HG03025 (cell line): Measurements from ENCODE around the gene EXOC8.
"Not testable (repeated sequence)": the region's sequence is repeated elsewhere in the genome, so short reads cannot be mapped to it uniquely, and the experiment has no call there.

Source experiments
- ATAC-seq: cut with Tn5 transposase; IDR thresholded peaks from one replicate; pipeline ENCODE4 v1.9.1; 2021; ENCODE audit warnings: mild to moderate bottlenecking, moderate library complexity; ENCODE audit not compliant: unreplicated experiment, low FRiP score

EXOC8 gene

DNA sequence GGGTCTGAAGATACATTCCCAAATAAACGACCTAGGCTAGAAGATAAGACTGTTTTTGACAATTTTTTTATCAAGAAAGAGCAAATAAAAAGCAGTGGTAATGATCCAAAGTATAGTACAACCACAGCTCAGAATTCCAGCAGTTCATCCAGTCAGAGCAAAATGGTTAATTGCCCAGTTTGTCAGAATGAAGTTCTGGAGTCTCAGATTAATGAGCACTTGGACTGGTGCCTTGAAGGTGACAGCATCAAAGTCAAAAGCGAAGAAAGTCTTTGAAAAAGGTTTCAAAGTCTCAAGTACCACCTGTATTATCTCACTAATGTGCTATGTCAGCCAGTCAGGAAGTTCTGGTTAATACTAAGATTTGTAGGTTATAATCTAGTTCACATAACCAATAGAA lies 15.4 kb upstream of the EXOC8 start:
- no peak for ATAC-seq

DNA sequence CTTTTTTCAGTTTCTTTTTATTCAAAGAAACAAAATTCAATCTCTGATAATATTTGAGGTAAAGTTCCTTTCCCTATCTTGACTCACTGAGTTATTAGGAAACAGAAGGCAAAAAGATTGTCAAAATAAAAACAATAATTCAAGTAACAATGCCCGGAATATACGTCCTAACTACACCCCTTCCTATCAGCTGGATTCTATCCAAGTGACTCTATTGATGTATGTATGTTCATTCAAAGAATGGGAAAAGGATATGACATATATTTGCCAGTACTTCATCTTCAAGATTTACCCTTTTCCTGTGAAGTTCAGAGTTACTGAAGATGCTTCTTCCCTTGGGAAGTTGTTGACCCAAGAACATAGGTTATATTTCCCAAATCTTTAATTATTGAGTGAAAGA lies 14.2 kb upstream of the EXOC8 start:
- ATAC-seq, result no peak

DNA sequence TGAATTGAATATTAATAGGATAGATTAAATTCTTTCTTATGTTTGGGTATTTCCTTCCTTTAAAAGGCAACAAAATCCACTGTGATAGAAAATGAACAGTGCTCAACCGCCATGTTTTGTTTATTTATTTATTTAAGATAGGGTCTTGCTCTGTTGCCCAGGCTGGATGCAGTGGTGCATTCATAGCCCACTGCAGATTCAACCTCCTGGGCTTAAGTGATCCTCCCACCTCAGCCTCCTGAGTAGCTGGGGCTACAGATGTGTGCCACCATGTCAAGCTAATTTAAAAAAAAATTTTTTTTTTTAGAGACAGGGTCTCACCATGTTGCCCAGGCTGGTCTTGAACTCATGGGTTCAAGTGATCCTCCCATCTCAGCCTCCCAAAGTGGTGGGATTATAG lies 11.2 kb upstream of the EXOC8 start:
- ATAC-seq, result not testable (repeated sequence)

DNA sequence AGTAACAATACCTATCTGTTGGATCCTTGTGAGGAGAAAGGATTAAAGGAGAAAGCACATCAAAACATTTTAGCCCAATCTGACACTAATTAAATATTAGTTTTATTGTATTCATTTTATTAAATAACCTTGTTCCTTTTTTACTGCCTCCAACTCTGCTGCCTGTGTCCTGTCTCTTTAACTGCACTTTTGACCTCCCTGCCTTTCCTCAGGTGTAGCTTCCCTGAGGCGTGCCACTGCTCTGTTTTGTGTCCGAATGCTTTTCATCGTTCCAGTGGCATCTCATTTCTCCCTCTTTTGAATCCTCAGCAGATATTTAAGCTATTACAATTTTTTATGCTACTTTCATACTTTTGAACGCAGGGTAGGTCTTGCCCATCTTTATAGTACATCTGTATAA lies 10.8 kb upstream of the EXOC8 start:
- no peak for ATAC-seq

DNA sequence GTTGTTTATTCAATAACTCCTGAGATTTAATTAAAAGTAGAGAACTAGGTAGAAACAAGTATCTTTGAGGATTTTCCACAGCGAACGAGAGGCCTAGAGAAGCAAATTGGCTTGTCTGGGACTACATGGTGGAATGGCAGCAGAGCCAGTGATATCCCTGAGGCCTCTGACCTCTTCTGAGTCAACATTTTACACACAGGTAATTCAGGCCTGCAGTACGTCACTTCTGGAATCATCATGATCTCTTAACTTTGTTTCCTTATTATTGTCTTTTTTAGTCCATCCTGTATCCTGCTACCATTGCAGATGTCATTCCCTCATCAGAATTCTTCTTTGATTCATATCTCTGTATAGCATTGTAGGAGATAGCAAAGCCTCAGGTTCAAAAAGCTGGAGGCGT lies 10.3 kb upstream of the EXOC8 start:
- no peak for ATAC-seq

DNA sequence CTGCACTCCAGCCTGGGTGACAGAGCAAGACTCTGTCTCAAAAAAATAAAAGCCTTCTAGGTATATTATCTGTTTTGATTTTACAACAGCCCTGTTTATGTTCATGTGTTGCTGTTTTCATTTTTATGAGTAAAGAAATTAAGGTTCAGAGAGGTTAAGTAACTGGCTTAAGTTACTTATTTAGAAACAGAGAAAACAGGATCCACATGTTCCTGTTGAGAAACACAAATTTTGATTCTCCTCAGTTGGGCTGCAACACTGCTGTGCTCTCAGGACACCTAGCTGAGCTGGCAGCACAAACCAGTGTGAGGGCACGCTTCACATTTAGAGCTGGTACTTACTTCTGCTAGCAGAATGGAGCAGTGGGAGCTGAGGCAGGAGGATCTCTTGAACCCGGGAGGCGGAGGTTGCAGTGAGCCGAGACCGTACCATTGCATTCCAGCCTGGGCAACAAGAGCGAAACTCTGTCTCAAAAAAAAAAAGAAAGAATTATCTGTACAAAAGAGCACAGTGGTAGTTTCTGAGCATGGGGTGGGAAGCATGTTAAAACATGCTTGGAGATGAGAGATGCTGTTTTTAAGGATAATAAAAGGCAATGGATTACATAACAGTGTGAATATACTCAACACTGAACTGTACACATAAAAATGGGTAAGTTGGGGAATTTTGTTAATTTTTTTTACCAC lies 2.8 kb upstream of the EXOC8 start:
- ATAC-seq, result no peak

DNA sequence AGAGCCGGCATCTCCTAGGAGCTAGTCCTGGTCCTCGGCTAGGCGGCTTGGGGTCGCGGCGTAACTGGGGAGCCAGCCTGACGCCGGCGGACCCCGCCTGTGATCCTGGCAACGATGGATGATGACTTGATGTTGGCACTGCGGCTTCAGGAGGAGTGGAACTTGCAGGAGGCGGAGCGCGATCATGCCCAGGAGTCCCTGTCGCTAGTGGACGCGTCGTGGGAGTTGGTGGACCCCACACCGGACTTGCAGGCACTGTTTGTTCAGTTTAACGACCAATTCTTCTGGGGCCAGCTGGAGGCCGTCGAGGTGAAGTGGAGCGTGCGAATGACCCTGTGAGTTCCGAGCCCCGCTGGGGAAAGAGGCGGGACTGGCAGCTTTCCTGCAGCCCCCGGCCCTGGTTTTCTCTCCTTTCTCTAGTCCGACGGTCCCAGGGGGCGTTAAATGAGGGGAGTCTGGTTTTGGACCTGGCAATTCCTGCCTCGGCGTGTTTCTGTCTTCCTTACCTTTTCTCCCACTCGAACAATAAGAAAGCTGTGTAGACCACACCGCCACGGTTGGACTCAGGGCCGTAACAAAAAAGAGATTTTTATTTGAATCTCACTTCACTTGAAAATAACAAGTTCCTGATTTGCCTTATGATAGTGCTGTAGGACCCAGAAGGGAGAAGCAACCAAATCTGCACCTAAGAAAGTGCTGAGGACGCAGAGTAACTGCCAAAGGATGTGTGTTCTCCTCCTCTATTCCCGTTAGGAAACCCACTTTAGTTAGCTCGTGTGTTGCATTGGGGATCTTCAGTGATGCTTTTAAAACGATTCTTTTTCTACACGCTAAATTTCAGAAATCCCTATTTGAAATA lies 847 bp upstream of the EXOC8 start, which contains the start of gene SPRTN:
Gene SPRTN, plus strand, starts transcription at position 24 of the 859 bp plus-strand sequence. Its CDS starts 91 bp downstream, at position 115.
- peak; percentile 56 for ATAC-seq

DNA sequence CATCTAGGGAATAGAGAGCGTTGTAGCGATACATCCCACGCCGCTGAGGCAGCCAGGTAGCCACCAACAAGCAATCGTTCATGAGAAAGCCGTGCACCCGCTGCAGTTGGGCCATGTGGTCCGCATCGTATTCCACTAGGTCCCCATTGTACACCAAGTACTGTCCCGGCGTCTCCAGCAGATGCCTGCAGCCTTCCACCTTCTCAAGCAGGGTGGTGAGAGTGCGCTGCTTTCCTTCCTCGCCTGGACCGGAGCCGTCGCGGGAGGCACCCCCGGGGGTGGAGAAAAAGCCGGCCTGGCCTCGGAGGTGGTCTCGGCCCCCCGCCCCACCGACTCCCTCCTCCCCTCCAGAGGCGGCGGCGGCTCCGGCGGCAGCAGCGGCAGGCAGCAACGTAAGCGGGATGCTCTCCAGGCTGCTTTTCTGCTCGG lies 595 bp downstream of the EXOC8 start:
- peak; percentile 6 for ATAC-seq

DNA sequence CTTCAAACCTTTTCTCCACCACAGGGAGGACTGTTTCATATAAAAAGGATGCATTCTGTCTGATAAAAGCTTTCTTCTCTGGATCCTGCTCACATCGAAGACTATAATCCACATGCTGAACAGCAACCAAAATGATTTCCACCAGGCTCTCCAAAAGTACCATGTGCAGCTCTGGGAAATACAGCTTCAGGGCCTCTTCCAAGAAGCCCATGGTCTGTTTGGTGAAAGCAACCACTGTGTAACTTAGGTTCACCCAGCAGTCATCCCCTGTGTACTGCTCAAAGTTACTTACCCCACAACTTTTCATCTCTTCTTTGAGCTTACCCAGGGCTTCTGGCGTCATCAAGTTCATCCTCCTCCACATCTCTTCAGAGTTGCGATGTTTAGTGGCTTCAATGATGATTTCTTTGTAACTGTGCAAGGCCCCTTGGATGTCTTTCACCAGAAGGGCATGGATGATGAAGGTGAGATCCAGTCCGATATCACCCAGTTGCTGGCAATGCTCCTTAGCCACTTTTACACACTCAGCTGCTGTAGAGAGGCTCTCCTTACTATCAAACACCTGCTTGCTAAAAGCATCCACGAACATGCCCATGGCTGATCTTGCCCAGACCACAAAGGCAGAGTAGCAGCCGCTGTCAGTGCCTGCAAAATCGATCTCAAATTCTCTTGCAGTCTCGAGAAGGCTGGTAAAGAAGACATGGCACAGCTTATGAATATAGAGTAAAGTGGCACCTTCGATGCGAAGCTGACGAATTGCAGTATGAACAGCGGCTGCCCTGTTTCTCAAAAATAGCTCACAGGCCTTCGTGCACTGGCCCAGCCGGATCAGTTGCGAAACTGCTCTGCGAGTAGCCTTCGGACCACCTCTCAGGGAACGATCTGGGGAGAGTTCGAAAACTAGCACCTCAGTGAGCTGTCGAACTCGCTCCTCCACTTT lies 1.7 kb downstream of the EXOC8 start:
- ATAC-seq, result no peak

DNA sequence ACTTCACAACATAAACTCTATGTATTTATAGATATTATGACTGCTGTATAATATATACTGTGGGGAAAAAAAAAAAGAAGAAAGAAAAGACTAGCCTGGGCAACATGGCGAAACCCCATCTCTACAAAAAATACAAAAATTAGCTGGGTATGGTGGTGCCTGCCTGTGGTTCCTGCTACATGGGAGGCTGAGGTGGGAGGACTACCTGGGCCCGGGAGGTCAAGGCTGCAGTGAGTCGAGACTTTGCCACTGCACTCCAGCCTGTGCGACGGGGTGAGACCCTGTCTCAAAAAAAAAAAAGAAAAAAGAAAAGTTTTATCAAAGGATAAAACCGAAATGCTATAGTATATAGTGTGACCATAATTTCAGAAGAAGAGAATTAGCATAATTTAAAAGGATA lies 2.7 kb downstream of the EXOC8 start:
- no peak for ATAC-seq

DNA sequence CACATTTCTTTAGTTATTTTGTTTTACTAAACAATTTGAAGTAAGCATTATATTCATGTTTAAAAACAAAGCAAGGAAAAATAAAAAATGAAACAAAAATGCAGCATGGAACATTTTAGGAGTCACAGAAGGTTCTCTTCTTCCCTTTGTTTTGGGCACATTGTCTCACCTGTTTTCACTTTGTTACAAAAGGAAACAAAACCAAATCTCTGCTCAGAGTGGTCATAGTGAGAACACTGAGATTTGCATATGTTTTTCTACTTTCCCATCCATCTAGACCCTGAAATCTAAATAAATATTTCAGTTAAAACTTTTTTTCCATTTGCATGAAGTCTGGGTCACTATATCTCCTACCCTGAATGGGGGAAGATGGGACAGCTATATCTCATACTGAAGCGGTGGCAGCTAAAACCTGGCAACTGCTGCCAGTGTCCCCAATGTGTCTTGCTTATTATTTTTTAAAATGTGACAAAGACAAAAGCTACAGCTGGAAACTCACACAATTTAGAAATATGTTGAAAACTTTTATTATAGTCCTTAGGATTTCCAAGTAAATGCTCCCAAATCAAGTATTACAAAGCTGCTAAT lies 3.5 kb downstream of the EXOC8 start:
- no peak for ATAC-seq

DNA sequence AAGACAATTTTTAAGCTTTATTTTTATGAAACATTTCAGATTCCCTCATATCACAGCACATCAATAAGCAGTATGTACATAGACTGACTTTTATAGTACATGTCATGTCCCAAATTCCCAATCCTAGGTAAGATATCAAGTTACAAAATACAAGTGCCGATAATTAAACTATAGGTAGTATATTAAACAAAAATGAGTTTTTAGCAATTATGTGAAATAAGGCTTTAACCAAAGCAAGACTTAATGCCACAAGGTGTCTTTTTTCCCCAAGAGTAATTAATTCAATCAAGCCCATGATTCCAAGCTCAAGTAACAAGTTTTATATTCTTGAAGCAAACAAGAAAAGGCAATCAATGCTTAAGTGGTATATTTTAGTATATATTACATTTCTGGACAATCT lies 4.9 kb downstream of the EXOC8 start:
- no peak for ATAC-seq

DNA sequence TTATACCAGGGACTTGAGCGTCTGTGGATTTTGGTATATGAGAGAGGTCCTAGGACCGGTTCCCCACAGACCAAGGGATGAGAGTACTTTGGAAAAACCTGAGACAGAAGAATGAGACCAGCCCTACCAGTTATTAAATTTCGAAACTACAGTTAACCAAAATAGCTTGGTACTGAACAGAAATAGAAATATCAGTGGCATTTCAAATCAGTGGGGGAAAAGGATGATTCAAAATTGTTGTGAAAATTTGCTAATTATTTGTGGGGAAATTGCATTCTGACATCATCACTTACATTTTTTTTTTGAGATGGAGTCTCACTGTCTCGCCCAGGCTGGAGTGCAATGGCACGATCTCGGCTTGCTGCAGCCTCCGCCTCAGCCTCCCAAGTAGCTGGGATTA lies 8.2 kb downstream of the EXOC8 start:
- no peak for ATAC-seq

DNA sequence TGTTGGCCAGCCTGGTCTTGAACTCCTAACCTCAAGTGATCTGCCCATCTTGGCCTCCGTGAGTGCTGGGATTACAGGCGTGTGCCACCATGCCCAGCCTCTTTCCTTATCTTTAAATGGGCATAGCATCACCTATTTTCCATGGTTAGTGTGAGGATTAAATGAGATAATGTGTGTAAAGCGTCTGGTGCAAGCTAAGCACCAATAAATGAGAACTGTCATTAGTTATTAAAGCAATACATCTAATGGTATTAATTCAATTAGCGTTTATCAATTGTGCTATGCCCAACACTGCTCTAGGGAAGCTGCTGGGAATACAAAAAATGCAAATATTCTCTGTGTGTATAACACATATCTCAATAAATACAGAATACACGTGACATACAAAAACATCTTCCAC lies 10.0 kb downstream of the EXOC8 start:
- ATAC-seq, result no peak

DNA sequence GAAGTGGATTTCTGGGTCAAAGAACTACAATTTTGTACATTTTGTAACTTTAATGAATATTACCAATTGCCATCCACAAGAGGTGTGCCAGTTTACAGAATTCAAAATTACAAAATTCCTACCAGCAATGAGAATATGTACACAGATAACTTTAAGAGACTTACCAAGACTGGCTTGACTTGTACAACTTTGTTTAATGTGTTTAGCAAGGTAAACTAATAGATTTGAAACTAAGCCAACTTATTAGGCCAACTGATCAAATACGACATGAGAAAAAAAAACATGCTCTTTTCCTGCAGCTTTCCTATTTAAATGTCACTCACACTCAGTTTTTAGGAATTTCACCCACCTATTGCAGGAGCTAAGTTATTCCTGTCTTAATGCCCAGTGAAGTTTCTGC lies 11.4 kb downstream of the EXOC8 start:
- no peak for ATAC-seq

DNA sequence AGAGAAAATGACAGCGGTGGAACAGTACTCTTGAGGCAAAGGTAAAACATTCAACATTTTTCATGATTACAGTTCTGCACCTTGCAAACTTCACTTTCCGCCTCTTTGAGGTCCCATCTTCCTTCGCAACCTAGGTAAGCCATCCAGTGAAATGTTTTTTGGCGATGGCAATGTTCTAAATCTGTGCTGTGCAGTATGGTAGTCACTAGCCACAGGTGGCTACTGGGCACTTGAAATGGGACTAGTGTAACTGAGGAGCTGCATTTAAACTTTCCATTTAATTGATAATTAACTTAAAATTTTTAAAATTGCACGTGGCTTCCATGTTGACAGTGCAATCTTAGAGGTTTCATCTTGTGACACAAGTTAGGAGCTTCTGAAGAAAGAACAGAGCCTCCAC lies 13.0 kb downstream of the EXOC8 start:
- ATAC-seq, result no peak

DNA sequence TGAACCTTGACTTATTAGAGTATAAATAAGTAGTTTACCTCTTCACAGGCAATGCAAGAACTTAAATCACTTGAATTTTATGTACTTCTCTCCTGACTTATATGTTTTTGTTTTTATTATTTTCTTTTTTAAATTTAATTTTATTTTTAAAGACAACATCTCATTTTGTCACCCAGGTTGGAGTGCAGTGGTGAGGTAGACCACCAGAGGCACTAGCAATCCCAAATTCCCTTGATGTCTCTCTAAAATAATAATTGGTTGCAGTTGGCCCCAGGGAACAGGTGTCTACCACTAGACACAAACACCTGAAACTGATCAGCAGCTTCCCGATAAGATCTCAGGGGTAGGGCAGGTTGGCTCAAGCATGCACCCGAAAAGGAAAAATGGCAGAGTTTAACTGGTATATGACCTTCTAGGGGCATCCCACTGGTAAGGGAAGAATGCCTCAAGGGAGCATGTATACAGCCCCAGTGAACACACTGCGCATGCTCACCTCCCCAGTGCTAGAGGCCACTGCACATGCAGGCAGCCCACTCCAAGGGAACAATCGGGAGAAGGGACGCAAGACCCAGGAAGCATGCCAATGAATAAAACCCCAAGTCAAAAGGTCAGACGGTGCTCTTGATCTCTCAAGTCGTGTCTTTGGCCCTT lies 14.6 kb downstream of the EXOC8 start:
- ATAC-seq, result no peak

DNA sequence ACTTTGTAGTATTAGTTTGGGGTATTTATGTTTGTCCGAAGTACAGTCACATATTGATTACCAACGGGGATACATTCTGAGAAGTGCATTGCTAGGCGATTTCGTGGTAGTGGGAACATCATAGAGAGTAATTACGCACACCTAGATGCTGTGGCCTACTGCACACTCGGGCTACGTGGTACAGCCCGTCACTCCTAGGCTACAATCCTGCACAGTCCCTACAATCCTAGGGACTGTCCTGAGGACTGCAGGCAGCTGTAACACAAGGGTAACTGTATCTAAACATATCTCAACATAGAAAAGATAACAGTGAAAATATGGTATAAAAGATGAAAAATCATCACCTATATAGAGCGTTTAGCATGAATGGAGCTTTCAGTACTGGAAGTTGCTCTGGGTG lies 18.6 kb downstream of the EXOC8 start:
- no peak for ATAC-seq

DNA sequence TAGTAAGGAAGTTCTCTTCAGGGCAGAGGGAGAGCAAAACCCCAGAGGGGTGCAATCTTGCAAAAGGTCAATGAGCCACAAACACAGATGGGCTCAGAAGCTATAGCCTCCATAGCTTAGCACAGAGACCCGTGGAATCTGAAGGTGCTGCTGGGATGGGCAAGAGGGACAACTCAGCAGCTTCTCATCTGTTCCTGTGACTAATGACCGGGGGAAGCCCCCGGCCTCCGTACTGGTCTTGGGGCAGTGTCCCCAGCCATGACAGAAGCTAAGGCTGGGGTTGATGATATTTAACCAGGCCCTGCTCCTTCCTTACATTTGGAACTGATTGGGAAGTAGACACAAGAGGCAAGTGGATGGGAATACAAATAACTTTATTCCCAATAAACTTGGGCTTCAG lies 19.1 kb downstream of the EXOC8 start:
- ATAC-seq, result no peak

DNA sequence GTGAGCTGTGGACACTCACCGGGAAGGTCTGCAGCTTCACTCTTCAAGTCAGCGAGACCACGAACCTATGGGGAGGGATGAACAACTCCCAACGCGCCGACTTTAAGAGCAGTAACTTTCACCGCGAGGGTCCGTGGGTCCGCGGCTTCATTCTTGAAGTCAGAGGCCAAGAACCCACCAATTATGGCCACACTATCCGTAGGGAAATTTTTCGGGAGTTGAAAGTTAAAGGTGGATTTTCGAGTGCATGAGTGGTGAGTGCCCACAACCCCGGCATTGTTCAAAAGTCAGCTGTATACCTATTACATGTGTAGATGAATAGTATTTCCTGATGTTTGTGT lies 19.7 kb downstream of the EXOC8 start:
- ATAC-seq, result no peak
